Right atrium auricular region (tissue), 2 donors: Measurements from ENCODE around the gene CD177. TPM values are rescaled to one million over a fixed set of nuclear protein-coding genes. Genes with fewer than 3 reads are reported as not detected.
"Not testable (repeated sequence)": the region's sequence is repeated elsewhere in the genome, so short reads cannot be mapped to it uniquely, and the experiment has no call there.

Experiments
- DNase-seq: peaks from one replicate; pipeline ENCODE4 v3.0.0-alpha.2; 2019; ENCODE audit warnings: low spot score
- H3K27ac ChIP-seq, 2 donors: fragments of 200-600 bp; sonication (generic); 1 replicate in 1 of 2; 2 replicates in 1 of 2; pipeline ENCODE4 v1.5.1; 2016 to 2019
- H3K27me3 ChIP-seq, 2 donors: fragments of 200-600 bp; sonication (generic); one replicate each; pipeline versions ENCODE4 v1.5.1 to v1.6.0; 2017 to 2019
- H3K36me3 ChIP-seq: fragments of 200-600 bp; sonication (generic); one replicate; pipeline ENCODE4 v1.5.1; 2016
- H3K4me1 ChIP-seq, 2 donors: fragments of 200-600 bp; sonication (generic); one replicate each; pipeline versions ENCODE4 v1.5.1 to v1.6.0; 2017 to 2019
- H3K4me3 ChIP-seq, 2 donors: fragments of 200-600 bp; sonication (generic); 1 replicate in 1 of 2; 2 replicates in 1 of 2; pipeline ENCODE4 v1.5.1; 2017 to 2019; ENCODE audit warnings: mild to moderate bottlenecking in 1 of 2, moderate library complexity in 1 of 2
- H3K9me3 ChIP-seq, 2 donors: fragments of 200-600 bp; sonication (generic); one replicate each; pipeline ENCODE4 v1.5.1; 2019
- CTCF ChIP-seq, 2 donors: fragments of 200-600 bp; sonication (generic); IDR thresholded peaks; one replicate each; pipeline ENCODE4 v1.5.1; 2019; ENCODE audit warnings: antibody characterized with exemption in 2 of 2
- total RNA-seq, 2 donors: library from RNA; depleted of rRNA; stranded (reverse); fragments of >200 nt; gene quantifications; one replicate each; pipeline ENCODE4 v1.1.0, GENCODE V29; 2016

Gene CD177
- total RNA-seq, 2 donors from 2014 or later = 0.93 to 2.9 TPM

- no peak overlapping the region for H3K4me3 ChIP-seq
- no peak for DNase-seq
- H3K27me3 ChIP-seq = no peaks in the 10 kb centered on the region
- H3K4me1 ChIP-seq = no peaks in the 10 kb centered on the region
- no peak for TF ChIP-seq CTCF (IDR thresholded peaks at IDR 0.05)
- H3K36me3 ChIP-seq = no peaks in the 10 kb centered on the region
- no peak overlapping the region for H3K27ac ChIP-seq
- no peaks in the 10 kb centered on the region for H3K9me3 ChIP-seq
These were observed 26.5 kb downstream of the CD177 start for GRCh38 chr19:43380008-43380407.

- TF ChIP-seq CTCF (IDR thresholded peaks at IDR 0.05) = no peak
- DNase-seq = no peak
- Histone ChIP-seq H3K4me3 (no peak overlapping the region), H3K9me3 (no peaks in the 10 kb centered on the region), H3K36me3 (no peaks in the 10 kb centered on the region), H3K27me3 (no peaks in the 10 kb centered on the region), H3K4me1 (no peaks in the 10 kb centered on the region), H3K27ac (no peak overlapping the region)
These were observed 27.4 kb downstream of the CD177 start for GRCh38 chr19:43380771-43381386.

GRCh38 chr19:43382586-43383216, 29.2 kb downstream of the CD177 start:
- not testable (repeated sequence) for H3K4me3 ChIP-seq, H3K9me3 ChIP-seq, H3K27me3 ChIP-seq, H3K27ac ChIP-seq, DNase-seq, H3K36me3 ChIP-seq, H3K4me1 ChIP-seq

- not testable (repeated sequence) for H3K27ac ChIP-seq, H3K4me3 ChIP-seq, H3K9me3 ChIP-seq, H3K27me3 ChIP-seq, H3K4me1 ChIP-seq, DNase-seq, H3K36me3 ChIP-seq
These were observed 29.8 kb downstream of the CD177 start for GRCh38 chr19:43383254-43383653.

- H3K9me3 ChIP-seq, DNase-seq, H3K36me3 ChIP-seq, H3K4me3 ChIP-seq, H3K27ac ChIP-seq, H3K27me3 ChIP-seq, H3K4me1 ChIP-seq: not testable (repeated sequence)
These were observed 30.3 kb downstream of the CD177 start for GRCh38 chr19:43383759-43384158.

GRCh38 chr19:43390903-43391551, 37.5 kb downstream of the CD177 start:
- not testable (repeated sequence) for H3K36me3 ChIP-seq, H3K9me3 ChIP-seq, DNase-seq, H3K4me1 ChIP-seq, H3K27me3 ChIP-seq, H3K27ac ChIP-seq, H3K4me3 ChIP-seq

GRCh38 chr19:43391552-43391935, 38.1 kb downstream of the CD177 start:
- not testable (repeated sequence) for H3K4me1 ChIP-seq, H3K4me3 ChIP-seq, DNase-seq, H3K9me3 ChIP-seq, H3K27ac ChIP-seq, H3K36me3 ChIP-seq, H3K27me3 ChIP-seq

GRCh38 chr19:43393501-43393900, 40.0 kb downstream of the CD177 start:
- H3K36me3 ChIP-seq, DNase-seq, H3K27me3 ChIP-seq, H3K4me1 ChIP-seq, H3K9me3 ChIP-seq, H3K4me3 ChIP-seq, H3K27ac ChIP-seq: not testable (repeated sequence)

- H3K27ac ChIP-seq = no peak overlapping the region
- H3K4me3 ChIP-seq = no peak overlapping the region
- H3K9me3 ChIP-seq = no peaks in the 10 kb centered on the region
- no peaks in the 10 kb centered on the region for H3K27me3 ChIP-seq
- DNase-seq = no peak
- H3K36me3 ChIP-seq = no peaks in the 10 kb centered on the region
- TF ChIP-seq CTCF (IDR thresholded peaks at IDR 0.05) = no peak
- no peaks in the 10 kb centered on the region for H3K4me1 ChIP-seq
These were observed 42.1 kb downstream of the CD177 start for GRCh38 chr19:43395561-43395960.
